Measurements from ENCODE around the gene MYO7B. TPM values are rescaled to one million over a fixed set of nuclear protein-coding genes. Genes with fewer than 3 reads are reported as not detected.

MYO7B gene
- total and polyA plus RNA-seq, 9 of the 15 experiments (the other 6 are each of a cell fraction or from before 2014, with no cell fraction given), result 0.08 TPM; not detected in 8

GRCh38 chr2:127612111-127612822 lies 76.8 kb downstream of the MYO7B start:
- FAIRE-seq (no peak), DNase-seq (ENCODE audit: extremely low read depth in 1 of 4, low spot score in 3 of 4) (no peak), ATAC-seq (no peak)
- Histone ChIP-seq H3K4me1 (replicated peaks in 1 of 2; ENCODE audit: control insufficient read depth in 2 of 2, insufficient read depth in 2 of 2, low read length in 2 of 2) (peaks cover 0 to 8% of the 10 kb centered on the region in 2 experiments; a peak in 2 of 5 replicates), H3K79me2 (ENCODE audit: control insufficient read depth, insufficient read depth, low read length) (no peaks in the 10 kb centered on the region), H4K20me1 (replicated peaks; ENCODE audit: control insufficient read depth, insufficient read depth, low read length) (no peaks in the 10 kb centered on the region), H3K9ac (ENCODE audit: insufficient read depth in 1 of 2, low read depth in 2 of 2, low read length in 2 of 2) (peak overlapping the region in 1 of 2 experiments; percentile 45; a peak in 1 of 4 replicates), H3K9me1 (ENCODE audit: control insufficient read depth, insufficient read depth, low read length) (no peaks in the 10 kb centered on the region), H2AFZ (ENCODE audit: low read depth, low read length) (no peak overlapping the region), H3K9me3 (replicated peaks; ENCODE audit: control insufficient read depth, insufficient read depth, low read depth, low read length) (no peaks in the 10 kb centered on the region), H3K27ac (ENCODE audit: extremely low read depth, low read depth, low read length) (no peak overlapping the region), H3K36me3 (ENCODE audit: control insufficient read depth, insufficient read depth, low read length) (no peaks in the 10 kb centered on the region), H3K4me3 (no peak overlapping the region), H3K4me2 (ENCODE audit: insufficient read depth, low read length) (no peak overlapping the region), H3K27me3 (ENCODE audit: control insufficient read depth in 2 of 2, insufficient read depth in 2 of 2, low read length in 2 of 2) (peaks cover 52 to 77% of the 10 kb centered on the region in 2 experiments)
- in situ Hi-C loops (cut with MboI), result no loop called here
- intact Hi-C loops (cut with micrococcal nuclease), result no loop called here
- WGBS (ENCODE audit: insufficient coverage, low coverage, missing lambda C conversion rate), result 2% methylated on average over 13 of the region's 13 CpGs
- no peak for TF ChIP-seq MXD1 (CRISPR knock-in tag; IDR thresholded peaks at IDR 0.05; ENCODE audit: borderline replicate concordance, poor library complexity, severe bottlenecking)
- TF ChIP-seq ZNF165 (CRISPR knock-in tag; IDR thresholded peaks at IDR 0.05; ENCODE audit: borderline replicate concordance), result no peak
- TF ChIP-seq PHTF2 (CRISPR knock-in tag; IDR thresholded peaks at IDR 0.05), result no peak
- CTCF ChIA-PET (ENCODE audit: low intra/inter-chr PET ratio), result no interaction called here
- POLR2A ChIA-PET, result no interaction called here
- BruUV-seq (replicated peaks), result no TSS peak

- CTCF ChIA-PET (ENCODE audit: low intra/inter-chr PET ratio), result no interaction called here
- no peaks in the 10 kb centered on the region for H3K9me1 ChIP-seq (ENCODE audit: control insufficient read depth, insufficient read depth, low read length)
- no peak overlapping the region for H2AFZ ChIP-seq (ENCODE audit: low read depth, low read length)
- in situ Hi-C loops (cut with MboI), result no loop called here
- no peak for DNase-seq (ENCODE audit: extremely low read depth in 1 of 4, low spot score in 3 of 4)
- WGBS (ENCODE audit: insufficient coverage, low coverage, missing lambda C conversion rate), result 0% methylated on average over 2 of the region's 2 CpGs
- ATAC-seq, result no peak
- no peaks in the 10 kb centered on the region for H3K79me2 ChIP-seq (ENCODE audit: control insufficient read depth, insufficient read depth, low read length)
- H3K4me2 ChIP-seq (ENCODE audit: insufficient read depth, low read length), result no peak overlapping the region
- H3K36me3 ChIP-seq (ENCODE audit: control insufficient read depth, insufficient read depth, low read length), result no peaks in the 10 kb centered on the region
- POLR2A ChIA-PET, result interaction anchor here (0.6 to 1.0 kb wide), 3 partner anchors 36 to 376 kb away, joined by 3 read pairs; no protein-coding TSS in a partner anchor
- H3K9me3 ChIP-seq (replicated peaks; ENCODE audit: control insufficient read depth, insufficient read depth, low read depth, low read length), result no peaks in the 10 kb centered on the region
- no peaks in the 10 kb centered on the region for H4K20me1 ChIP-seq (replicated peaks; ENCODE audit: control insufficient read depth, insufficient read depth, low read length)
- no TSS peak for BruUV-seq (replicated peaks)
- no peaks in the 10 kb centered on the region; a peak in 1 of 5 replicates for H3K4me1 ChIP-seq (replicated peaks in 1 of 2; ENCODE audit: control insufficient read depth in 2 of 2, insufficient read depth in 2 of 2, low read length in 2 of 2)
- H3K27me3 ChIP-seq (ENCODE audit: control insufficient read depth in 2 of 2, insufficient read depth in 2 of 2, low read length in 2 of 2), result peaks cover 39 to 64% of the 10 kb centered on the region in 2 experiments
- intact Hi-C loops (cut with micrococcal nuclease), result no loop called here
- no peak for FAIRE-seq
- no peak overlapping the region for H3K4me3 ChIP-seq
- no peak overlapping the region for H3K9ac ChIP-seq (ENCODE audit: insufficient read depth in 1 of 2, low read depth in 2 of 2, low read length in 2 of 2)
- no peak overlapping the region for H3K27ac ChIP-seq (ENCODE audit: extremely low read depth, low read depth, low read length)
- TF ChIP-seq ID3 (CRISPR knock-in tag; IDR thresholded peaks at IDR 0.05) (no peak), ID3 (tag; IDR thresholded peaks at IDR 0.05) (no peak), L3MBTL2 (IDR thresholded peaks at IDR 0.05) (no peak), BDP1 (IDR thresholded peaks at IDR 0.05; ENCODE audit: insufficient read depth, insufficient read length) (no peak), ZNF431 (CRISPR knock-in tag; IDR thresholded peaks at IDR 0.05) (no peak), ZNF445 (CRISPR knock-in tag; IDR thresholded peaks at IDR 0.05; ENCODE audit: low read depth) (no peak), E2F6 (IDR thresholded peaks at IDR 0.05; ENCODE audit: borderline replicate concordance in 1 of 2, extremely low read depth in 1 of 2, insufficient read depth in 1 of 2, insufficient read length in 1 of 2, low read depth in 1 of 2, low read length in 1 of 2, poor library complexity in 1 of 2, severe bottlenecking in 1 of 2) (no peak), RFX1 (IDR thresholded peaks at IDR 0.05) (no peak), ZKSCAN8 (CRISPR knock-in tag; IDR thresholded peaks at IDR 0.05) (no peak), ETS2 (tag; IDR thresholded peaks at IDR 0.05; ENCODE audit: borderline replicate concordance, poor library complexity, severe bottlenecking) (no peak)
Measured at GRCh38 chr2:127614246-127614645, 78.8 kb downstream of the MYO7B start.

All from K562 (cell line).